ENCODE results near the gene FCHO1.

The FCHO1 gene

DNA sequence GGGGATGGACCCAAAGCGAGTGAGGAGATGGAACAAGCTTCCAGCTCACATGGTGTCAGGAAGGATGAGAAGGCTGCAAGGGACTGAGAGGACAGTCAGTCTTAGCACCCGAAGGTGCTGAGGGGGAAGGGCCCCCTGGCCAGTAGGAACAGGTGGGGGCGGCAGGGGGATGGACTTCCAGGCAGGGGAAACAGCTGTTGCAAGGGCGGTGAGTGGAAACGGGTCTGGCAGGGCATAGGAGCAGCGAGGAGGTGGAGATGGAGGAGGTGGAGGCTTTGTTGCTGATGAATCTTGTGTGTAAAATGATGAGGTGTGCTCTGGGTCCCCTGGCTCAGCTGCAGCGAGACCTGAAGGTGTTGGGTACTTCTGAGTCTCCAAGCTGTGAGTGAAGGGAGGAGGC lies 30.8 kb upstream of the FCHO1 start:
- no peak overlapping the region for H3K27ac ChIP-seq
- H3K4me1 ChIP-seq, result peaks cover 13% of the 10 kb centered on the region

DNA sequence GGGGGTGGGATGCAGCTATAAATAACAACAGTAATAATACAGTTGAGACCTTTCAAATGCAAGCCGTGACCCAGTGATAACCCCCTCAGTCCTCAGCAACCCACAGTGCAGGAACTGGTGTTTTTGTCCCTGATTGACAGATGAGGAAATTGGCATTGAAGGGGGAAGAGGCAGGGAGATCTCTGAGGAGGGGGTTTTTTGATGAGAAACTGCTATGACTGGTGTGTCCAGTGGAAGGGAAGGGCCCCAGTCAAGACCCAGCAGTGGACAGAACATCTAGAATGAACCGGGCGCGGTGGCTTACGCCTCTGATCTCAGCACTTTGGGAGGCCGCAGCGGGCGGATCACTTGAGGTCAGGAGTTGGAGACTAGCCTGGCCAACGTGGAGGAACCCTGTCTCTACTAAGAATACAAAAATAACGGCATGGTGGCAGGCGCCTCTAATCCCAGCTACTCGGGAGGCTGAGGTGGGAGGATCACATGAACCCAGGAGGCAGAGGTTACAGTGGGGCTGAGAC lies 30.1 kb upstream of the FCHO1 start:
- Histone ChIP-seq H3K4me1 (peaks cover 13% of the 10 kb centered on the region), H3K27ac (no peak overlapping the region), H3K27me3 (ENCODE audit: control insufficient read depth, insufficient read depth, low read length) (no peaks in the 10 kb centered on the region), H3K4me3 (ENCODE audit: low read depth, low read length) (peak overlapping the region; percentile 67), H3K9me3 (ENCODE audit: control insufficient read depth, low read length) (no peaks in the 10 kb centered on the region), H3K36me3 (ENCODE audit: control insufficient read depth, insufficient read depth, low read length) (no peaks in the 10 kb centered on the region), H3K4me2 (ENCODE audit: low read length) (peak overlapping the region; percentile 57), H2AFZ (no peak overlapping the region), H3K79me2 (peaks cover 18% of the 10 kb centered on the region), H3K9ac (no peak overlapping the region)
- TF ChIP-seq, protein P1, sequence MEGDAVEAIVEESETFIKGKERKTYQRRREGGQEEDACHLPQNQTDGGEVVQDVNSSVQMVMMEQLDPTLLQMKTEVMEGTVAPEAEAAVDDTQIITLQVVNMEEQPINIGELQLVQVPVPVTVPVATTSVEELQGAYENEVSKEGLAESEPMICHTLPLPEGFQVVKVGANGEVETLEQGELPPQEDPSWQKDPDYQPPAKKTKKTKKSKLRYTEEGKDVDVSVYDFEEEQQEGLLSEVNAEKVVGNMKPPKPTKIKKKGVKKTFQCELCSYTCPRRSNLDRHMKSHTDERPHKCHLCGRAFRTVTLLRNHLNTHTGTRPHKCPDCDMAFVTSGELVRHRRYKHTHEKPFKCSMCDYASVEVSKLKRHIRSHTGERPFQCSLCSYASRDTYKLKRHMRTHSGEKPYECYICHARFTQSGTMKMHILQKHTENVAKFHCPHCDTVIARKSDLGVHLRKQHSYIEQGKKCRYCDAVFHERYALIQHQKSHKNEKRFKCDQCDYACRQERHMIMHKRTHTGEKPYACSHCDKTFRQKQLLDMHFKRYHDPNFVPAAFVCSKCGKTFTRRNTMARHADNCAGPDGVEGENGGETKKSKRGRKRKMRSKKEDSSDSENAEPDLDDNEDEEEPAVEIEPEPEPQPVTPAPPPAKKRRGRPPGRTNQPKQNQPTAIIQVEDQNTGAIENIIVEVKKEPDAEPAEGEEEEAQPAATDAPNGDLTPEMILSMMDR (IDR thresholded peaks at IDR 0.05), result no peak

More for the DNA sequence above, 30.8 kb upstream of the FCHO1 start:
- TF ChIP-seq, protein P1 (IDR thresholded peaks at IDR 0.05), result no peak
- no peaks in the 10 kb centered on the region for H3K9me3 ChIP-seq (ENCODE audit: control insufficient read depth, low read length)
- no peak overlapping the region for H3K9ac ChIP-seq
- peak overlapping the region; percentile 57 for H3K4me2 ChIP-seq (ENCODE audit: low read length)
- H3K4me3 ChIP-seq (ENCODE audit: low read depth, low read length), result peak overlapping the region; percentile 67
- H3K36me3 ChIP-seq (ENCODE audit: control insufficient read depth, insufficient read depth, low read length), result no peaks in the 10 kb centered on the region
- H2AFZ ChIP-seq, result no peak overlapping the region
- peaks cover 18% of the 10 kb centered on the region for H3K79me2 ChIP-seq
- H3K27me3 ChIP-seq (ENCODE audit: control insufficient read depth, insufficient read depth, low read length), result no peaks in the 10 kb centered on the region

DNA sequence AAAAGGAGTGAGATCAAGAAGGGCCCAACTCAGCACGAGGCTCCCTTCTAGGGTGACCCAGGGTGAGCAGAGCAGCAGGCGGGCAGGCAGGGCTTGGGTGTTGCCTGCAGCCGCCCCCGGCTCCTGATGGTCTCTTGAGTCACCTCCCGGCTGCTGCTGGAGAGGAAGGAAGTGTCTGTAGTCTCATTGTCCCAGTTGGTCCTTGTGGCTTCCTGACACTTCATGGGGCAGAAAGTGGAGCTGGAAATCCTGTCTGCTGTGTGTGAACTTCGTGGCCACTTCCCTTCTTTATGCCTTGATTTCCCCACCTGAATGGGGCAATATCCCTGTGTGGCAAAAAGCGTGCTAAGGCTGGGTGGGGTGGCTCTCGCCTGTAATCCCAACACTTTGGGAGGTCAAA lies 29.5 kb upstream of the FCHO1 start:
- Histone ChIP-seq H3K4me3 (ENCODE audit: low read depth, low read length) (no peak overlapping the region), H3K79me2 (peaks cover 18% of the 10 kb centered on the region), H3K36me3 (ENCODE audit: control insufficient read depth, insufficient read depth, low read length) (no peaks in the 10 kb centered on the region), H3K9ac (no peak overlapping the region), H3K4me2 (ENCODE audit: low read length) (no peak overlapping the region), H3K4me1 (peaks cover 13% of the 10 kb centered on the region), H3K27ac (peak overlapping the region; percentile 5), H2AFZ (no peak overlapping the region), H3K27me3 (ENCODE audit: control insufficient read depth, insufficient read depth, low read length) (no peaks in the 10 kb centered on the region), H3K9me3 (ENCODE audit: control insufficient read depth, low read length) (no peaks in the 10 kb centered on the region)
- TF ChIP-seq, protein P1 (IDR thresholded peaks at IDR 0.05), result no peak

DNA sequence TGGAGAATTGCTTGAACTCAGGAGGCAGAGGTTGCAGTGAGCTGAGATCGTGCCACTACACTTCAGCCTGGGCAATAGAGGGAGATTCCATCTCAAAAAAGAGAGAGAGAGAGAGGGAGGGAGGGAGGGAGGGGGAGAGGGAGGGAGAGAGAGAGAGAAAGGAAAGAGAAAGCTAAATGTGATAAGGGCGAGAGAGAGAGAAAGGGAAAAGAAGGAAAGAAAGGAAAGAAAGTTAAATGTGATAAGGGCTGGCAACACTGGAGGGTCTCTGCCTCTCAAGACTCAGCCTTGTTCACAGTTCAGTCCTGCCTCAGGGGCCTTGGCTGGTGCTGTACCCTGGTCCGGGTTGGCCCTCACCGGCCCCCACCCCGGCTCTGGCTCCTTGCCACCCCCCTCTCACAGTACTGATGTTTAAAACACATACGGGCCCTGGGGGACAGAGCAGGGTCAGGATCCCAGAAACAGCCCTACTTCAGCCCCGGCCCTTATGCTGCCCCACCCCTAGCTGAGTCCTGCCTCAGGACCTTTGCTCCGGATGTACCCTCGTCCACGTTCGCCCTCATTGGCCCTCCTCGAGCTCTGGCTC lies 28.5 kb upstream of the FCHO1 start:
- H3K79me2 ChIP-seq, result peaks cover 18% of the 10 kb centered on the region
- H3K9me3 ChIP-seq (ENCODE audit: control insufficient read depth, low read length), result no peaks in the 10 kb centered on the region
- no peak overlapping the region for H2AFZ ChIP-seq
- H3K4me2 ChIP-seq (ENCODE audit: low read length), result no peak overlapping the region
- H3K27me3 ChIP-seq (ENCODE audit: control insufficient read depth, insufficient read depth, low read length), result no peaks in the 10 kb centered on the region
- TF ChIP-seq, protein P1 (IDR thresholded peaks at IDR 0.05), result no peak
- no peak overlapping the region for H3K4me3 ChIP-seq (ENCODE audit: low read depth, low read length)
- H3K9ac ChIP-seq, result no peak overlapping the region
- no peaks in the 10 kb centered on the region for H3K36me3 ChIP-seq (ENCODE audit: control insufficient read depth, insufficient read depth, low read length)
- H3K4me1 ChIP-seq, result peaks cover 13% of the 10 kb centered on the region
- H3K27ac ChIP-seq, result no peak overlapping the region

DNA sequence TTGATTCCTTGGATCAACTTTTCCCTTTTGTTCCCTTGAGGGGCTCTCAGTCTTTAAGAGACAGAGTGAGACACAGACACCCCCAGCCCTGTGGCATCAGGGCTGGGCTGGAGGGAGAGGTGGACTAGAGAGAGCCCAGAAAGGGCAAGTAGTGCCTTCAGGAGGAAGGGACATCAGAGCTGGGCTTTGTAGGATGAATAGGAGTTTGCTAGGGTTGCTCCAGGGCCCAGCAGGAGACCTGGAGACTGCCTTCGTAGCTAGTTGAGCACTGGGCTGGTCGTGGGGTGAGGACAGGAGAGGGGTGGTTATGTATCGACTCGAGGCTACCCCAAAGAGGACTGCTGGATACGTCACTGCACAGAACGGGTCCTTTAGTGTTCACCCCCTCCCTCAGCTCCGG lies 26.6 kb upstream of the FCHO1 start:
- H2AFZ ChIP-seq, result no peak overlapping the region
- no peak overlapping the region for H3K4me3 ChIP-seq (ENCODE audit: low read depth, low read length)
- peaks cover 7% of the 10 kb centered on the region for H3K4me1 ChIP-seq
- H3K36me3 ChIP-seq (ENCODE audit: control insufficient read depth, insufficient read depth, low read length), result no peaks in the 10 kb centered on the region
- H3K4me2 ChIP-seq (ENCODE audit: low read length), result no peak overlapping the region
- no peak overlapping the region for H3K27ac ChIP-seq
- TF ChIP-seq, protein P1 (IDR thresholded peaks at IDR 0.05), result no peak
- no peak overlapping the region for H3K9ac ChIP-seq
- no peaks in the 10 kb centered on the region for H3K9me3 ChIP-seq (ENCODE audit: control insufficient read depth, low read length)
- H3K79me2 ChIP-seq, result peaks cover 14% of the 10 kb centered on the region
- no peaks in the 10 kb centered on the region for H3K27me3 ChIP-seq (ENCODE audit: control insufficient read depth, insufficient read depth, low read length)

Measured in parathyroid adenoma (tissue), 2 donors.